Esophagus squamous epithelium (tissue), 4 donors: Measurements from ENCODE around the gene APOL6.
"Not testable (repeated sequence)": the region's sequence is repeated elsewhere in the genome, so short reads cannot be mapped to it uniquely, and the experiment has no call there.

Experiments used
- CTCF ChIP-seq, 6 experiments: fragments of 450-650 bp in 4 of 6; fragments of 200-600 bp in 2 of 6; sonication (generic) in 2 of 6; IDR thresholded peaks; one replicate each; pipeline ENCODE4 v1.5.1; 2016 to 2019; ENCODE audit warnings: antibody characterized with exemption in 6 of 6, mild to moderate bottlenecking in 4 of 6, moderate library complexity in 4 of 6
- POLR2A ChIP-seq, 4 donors: fragments of 450-650 bp; IDR thresholded peaks; one replicate each; pipeline ENCODE4 v1.6.1; 2017; ENCODE audit warnings: antibody characterized with exemption in 4 of 4, mild to moderate bottlenecking in 4 of 4, moderate library complexity in 3 of 4

- not testable (repeated sequence) for TF ChIP-seq CTCF, POLR2A (IDR thresholded peaks at IDR 0.05)
Measured at GRCh38 chr22:35676065-35676464, 27.8 kb downstream of the APOL6 start.
